Fibroblast of lung (primary cell): ENCODE measurements around the gene C4orf50.

Experiments
- EZH2 ChIP-seq: IDR thresholded peaks from 2 replicates; pipeline ENCODE4 v1.5.1; 2012; ENCODE audit warnings: low read length, control low read depth, mild to moderate bottlenecking; ENCODE audit errors: missing control alignments
- TF ChIP-seq, protein P1 (sequence below), 2 donors: IDR thresholded peaks in 1 of 2; conservative IDR thresholded peaks in 1 of 2; 1 replicate in 1 of 2; 2 replicates in 1 of 2; pipeline ENCODE4 v1.5.1; 2011 to 2012; ENCODE audit warnings: low read length in 2 of 2, control low read depth in 1 of 2, inconsistent platforms in 1 of 2, low read depth in 1 of 2, mild to moderate bottlenecking in 1 of 2

DNA sequence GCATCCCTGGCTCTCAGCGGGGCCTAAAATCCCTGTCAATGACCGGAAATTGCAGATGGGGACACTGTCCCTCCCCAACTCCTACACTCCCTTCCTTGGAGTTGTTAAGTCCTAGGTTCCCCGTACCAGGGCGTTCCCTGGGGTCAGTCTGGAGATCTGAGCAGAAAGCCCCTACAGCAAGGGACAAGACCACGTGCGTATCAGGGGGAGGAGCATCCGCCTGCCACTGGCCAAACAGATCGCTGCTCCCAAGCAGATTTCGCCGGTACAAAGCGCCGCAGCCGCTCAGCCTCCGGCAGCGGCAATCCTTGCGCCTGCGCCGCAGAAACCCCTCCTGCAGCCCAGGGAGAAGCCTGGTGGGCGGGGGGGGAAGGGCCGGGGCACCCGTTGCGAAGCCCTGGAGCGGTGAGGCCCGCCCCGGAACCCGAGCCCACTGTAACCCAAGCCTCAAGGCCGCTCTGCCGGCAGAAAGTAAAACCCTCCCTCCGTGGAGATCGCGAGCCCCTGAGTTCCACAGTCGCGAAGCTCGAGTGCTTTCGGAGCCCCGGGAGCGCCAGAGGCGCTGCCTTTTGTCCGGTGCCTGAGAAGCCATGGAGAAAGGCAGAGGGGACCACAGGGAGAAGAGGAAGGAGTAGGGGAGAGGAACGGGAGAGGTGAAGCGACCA is 128.0 kb downstream of the C4orf50 start:
- TF ChIP-seq, protein P1, sequence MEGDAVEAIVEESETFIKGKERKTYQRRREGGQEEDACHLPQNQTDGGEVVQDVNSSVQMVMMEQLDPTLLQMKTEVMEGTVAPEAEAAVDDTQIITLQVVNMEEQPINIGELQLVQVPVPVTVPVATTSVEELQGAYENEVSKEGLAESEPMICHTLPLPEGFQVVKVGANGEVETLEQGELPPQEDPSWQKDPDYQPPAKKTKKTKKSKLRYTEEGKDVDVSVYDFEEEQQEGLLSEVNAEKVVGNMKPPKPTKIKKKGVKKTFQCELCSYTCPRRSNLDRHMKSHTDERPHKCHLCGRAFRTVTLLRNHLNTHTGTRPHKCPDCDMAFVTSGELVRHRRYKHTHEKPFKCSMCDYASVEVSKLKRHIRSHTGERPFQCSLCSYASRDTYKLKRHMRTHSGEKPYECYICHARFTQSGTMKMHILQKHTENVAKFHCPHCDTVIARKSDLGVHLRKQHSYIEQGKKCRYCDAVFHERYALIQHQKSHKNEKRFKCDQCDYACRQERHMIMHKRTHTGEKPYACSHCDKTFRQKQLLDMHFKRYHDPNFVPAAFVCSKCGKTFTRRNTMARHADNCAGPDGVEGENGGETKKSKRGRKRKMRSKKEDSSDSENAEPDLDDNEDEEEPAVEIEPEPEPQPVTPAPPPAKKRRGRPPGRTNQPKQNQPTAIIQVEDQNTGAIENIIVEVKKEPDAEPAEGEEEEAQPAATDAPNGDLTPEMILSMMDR (conservative IDR thresholded peaks at IDR 0.05 in 1 of 2, IDR thresholded peaks at IDR 0.05 in 1 of 2; ENCODE audit: low read depth in 1 of 2, low read length in 2 of 2), result no peak
- peak; percentile 61 for TF ChIP-seq EZH2
